HG03025 (cell line): ENCODE results near the gene TRIM15.
"Not testable (repeated sequence)": the region's sequence is repeated elsewhere in the genome, so short reads cannot be mapped to it uniquely, and the experiment has no call there.

Source experiments
- ATAC-seq: cut with Tn5 transposase; IDR thresholded peaks from one replicate; pipeline ENCODE4 v1.9.1; 2021; ENCODE audit warnings: mild to moderate bottlenecking, moderate library complexity; ENCODE audit not compliant: unreplicated experiment, low FRiP score

TRIM15 gene

DNA sequence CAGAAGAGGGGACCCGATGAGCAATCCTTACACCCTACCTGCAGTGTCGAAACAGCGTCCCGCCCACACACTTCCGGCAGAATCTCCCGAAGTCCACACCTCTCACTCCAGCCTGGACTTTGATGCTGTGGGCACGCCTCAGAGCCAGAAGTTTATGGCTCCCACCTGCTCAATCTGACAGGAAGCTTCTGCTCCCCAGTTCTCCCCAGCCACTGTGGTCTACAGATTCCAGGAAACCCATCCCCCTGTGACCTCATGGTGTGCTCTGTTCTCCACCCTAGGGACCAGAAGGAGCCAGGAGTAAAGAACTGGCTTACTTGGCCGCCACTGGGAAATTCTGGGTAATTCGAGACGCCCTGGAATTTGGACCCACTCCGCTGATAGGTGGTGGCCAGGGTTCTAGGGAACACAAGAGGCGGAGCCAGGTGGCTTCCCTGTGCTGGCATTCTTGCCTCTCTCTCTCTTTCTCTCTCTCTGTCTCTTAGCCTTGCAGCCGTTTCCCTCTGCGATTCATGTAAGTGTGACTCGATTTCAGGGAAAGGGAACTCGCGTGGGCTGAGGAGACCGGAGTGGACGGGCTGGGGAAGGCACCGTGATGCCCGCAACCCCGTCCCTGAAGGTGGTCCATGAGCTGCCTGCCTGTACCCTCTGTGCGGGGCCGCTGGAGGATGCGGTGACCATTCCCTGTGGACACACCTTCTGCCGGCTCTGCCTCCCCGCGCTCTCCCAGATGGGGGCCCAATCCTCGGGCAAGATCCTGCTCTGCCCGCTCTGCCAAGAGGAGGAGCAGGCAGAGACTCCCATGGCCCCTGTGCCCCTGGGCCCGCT is at the start of gene TRIM15:
Gene TRIM15 (plus strand): TSS at position 457 of the 828 bp plus-strand sequence. CDS start 139 bp downstream, at position 596.
- no peak for ATAC-seq

DNA sequence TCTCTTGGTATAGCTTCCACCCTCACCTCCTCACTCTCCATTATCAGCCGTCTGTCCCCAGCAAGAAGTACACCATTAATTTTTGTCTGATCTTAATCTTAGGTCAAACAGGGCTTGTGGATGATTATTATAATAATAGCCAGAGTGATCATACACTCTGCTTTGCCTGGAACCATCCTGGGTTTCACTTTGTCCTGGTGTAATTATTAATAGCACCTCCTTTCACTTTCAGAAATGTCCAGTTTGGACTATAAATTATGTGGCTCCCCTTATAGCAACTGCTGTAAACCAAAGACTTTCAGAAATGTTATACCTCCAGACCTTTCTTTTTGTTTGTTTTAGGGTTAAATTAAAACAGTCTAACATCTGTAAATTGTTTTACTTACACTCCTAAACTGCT is 49.5 kb upstream of the TRIM15 start:
- no peak for ATAC-seq

- ATAC-seq = no peak
These were observed 46.6 kb upstream of the TRIM15 start for GRCh38 chr6:30116724-30117123.

DNA sequence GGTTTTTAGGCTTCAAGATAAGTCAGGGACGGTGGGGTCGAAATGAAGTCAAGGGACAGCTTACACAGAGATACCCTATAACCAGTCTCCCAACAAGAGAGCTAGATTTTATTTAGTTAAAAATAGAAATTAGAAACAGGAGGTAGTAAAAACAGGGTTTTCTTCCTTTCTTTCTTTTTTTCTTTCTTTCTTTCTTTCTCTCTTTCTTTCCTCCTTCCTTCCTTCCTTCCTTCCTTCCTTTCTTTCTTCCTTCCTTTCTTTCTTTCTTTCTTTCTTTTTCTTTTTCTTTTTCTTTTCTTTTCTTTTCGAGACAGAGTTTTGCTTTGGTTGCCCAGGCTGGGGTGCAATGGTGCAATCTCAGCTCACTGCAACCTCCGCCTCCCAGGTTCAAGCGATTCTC is 44.7 kb upstream of the TRIM15 start:
- not testable (repeated sequence) for ATAC-seq

- no peak for ATAC-seq
These were observed 41.6 kb upstream of the TRIM15 start for GRCh38 chr6:30121446-30122366.

- ATAC-seq = no peak
These were observed 40.8 kb upstream of the TRIM15 start for GRCh38 chr6:30122515-30122914.

DNA sequence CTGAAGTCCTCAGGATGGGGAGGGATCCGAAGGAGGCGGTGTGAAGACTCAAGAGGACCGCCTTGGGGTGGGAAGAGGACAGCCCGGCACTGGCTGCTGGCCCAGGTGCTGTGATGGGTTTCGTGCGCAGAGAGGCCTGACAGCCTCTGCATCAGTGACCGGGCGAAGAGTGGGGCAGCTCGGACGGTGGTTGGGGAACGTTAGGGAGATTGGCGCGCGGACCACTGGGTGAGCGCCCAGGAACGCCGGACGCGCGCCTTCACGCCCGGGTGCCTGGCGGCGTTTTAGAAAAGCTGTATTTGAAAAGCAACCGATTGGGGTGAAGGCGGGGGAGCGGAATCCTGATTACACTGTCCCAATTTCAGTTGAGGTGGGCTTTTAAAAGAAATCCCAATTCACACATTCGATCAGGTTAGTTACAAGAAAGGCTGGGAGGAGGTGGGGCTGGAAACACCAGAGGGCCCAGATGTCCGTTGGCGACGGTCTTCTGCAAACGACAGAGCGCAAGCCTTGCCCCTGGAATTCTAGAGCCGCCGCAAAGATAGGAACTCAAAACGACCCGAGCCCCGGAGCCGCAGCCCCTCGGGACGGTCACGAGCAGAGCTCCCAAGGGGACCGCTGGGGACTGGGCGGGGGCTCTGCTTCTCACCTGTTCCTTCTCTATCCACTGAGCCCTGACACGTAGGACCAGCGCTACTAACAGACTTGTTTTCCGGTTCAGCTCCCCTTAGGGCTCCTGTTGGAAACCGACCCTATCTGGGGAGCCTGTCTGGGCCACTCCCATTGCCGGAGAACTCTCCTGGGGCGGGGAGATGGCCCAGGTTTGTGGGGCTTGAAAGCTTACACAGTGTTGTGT is 35.9 kb upstream of the TRIM15 start:
- no peak for ATAC-seq

- ATAC-seq = no peak
These were observed 33.8 kb upstream of the TRIM15 start for GRCh38 chr6:30129265-30130178.

DNA sequence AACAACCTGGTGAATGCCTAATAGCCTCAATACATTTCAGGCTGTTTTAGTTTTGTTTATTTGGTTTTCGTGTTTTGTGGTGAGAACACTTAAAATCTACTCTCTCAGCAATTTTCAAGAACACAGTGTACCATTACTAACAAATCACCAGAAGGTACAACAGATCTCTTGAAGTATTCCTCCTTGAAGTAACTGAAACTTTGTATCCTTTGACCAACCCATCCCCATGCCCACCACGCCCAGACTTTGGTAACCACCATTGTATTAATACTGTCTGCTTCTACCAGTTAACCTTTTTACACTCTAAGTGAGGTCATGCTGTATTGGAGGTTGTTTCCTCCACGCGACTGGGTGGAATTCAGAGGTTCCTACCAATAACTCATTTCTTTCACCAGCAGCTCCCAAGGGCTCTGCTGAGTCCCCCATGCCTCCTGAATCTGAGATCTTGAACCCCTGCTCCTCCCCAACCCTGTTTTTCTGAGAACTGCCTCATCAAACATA is 33.1 kb upstream of the TRIM15 start:
- no peak for ATAC-seq

DNA sequence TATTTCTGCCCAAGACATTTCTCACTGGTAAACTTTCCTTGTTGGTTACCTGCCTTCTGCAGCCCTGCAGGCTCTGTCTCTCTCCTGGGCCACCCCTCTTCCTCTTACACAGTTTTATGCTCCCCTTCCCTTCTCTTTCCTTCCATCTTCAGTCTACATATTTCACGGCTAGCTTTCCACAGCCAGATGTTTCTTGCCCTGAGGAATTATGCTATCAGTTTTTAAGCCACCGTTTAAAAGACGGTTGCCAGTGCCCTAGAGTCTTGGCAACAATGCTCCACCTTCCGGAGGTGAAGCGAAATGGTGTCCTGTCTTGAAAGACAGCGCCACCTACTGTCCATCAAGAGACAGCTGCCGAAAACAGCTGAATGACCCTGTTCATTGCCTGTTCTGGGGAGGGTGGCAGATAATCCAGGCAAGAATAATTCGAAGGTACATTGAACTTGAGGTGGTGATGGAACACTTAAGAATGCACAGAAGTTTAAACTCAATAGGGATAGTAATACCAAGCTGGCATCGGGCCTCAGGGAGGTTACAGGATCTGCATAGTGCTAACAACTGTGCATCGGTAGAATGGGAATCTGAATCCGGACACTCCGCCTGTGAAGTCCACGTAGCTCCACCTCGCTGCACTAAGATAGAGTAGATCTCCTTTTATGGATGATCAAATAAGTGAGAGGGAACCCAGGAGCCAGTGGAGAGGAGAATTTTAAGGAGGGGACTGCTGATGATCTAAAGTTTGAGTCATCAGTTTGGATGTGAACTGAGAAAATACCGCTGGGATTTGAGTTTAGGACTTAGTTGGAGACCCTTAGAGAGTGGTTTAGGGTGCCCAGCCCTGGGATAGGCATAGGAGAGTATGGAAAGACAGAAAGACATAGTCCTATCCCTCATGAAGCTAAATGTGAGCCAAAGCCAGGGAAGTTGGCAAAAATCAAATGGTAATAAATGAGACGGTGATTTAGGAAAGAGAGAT is 32.2 kb upstream of the TRIM15 start:
- ATAC-seq = no peak

DNA sequence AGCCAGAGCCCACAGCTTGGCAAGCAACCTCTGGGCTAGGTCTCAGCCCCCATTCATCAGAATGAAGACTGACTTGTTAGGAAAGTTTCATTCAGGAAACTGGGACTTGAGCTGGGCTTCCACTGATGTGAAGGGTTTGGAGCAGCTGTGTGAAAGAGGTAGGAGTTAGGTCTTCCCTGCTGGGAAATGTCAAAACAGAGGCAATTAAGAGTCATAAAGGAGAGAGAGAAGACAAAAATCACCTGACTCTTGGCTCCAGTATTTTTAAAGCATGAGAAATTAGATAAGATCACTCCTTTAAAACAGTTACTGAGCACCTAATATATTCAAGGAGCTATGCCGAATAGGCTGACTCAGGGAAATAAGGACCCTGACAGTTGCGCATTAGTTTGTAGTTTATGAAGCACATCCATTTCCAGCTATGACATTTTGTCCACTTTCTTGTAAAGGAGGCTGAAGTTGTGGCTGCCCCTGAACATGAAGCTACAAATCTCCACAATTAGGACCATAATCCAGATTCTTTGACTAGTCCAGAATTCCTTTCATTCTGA is 31.3 kb upstream of the TRIM15 start:
- ATAC-seq = no peak

DNA sequence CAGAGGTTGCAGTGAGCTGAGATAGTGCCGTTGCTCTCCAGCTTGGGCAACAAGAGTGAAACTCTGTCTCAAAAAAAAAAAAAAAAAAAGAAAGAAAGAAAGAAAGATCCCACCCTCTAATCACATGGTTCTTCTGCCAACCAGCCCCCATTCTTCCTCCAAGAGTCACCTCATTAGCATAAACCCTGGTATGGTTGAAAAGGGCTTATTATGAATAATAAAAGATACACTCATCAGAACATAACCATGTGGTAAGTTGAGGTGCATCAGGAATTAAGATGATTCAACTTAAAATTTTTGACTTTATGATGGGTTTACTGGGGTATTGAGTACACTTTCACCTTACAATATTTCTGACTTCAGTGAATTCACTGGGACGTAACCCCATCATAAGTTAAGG is 28.2 kb upstream of the TRIM15 start:
- no peak for ATAC-seq

DNA sequence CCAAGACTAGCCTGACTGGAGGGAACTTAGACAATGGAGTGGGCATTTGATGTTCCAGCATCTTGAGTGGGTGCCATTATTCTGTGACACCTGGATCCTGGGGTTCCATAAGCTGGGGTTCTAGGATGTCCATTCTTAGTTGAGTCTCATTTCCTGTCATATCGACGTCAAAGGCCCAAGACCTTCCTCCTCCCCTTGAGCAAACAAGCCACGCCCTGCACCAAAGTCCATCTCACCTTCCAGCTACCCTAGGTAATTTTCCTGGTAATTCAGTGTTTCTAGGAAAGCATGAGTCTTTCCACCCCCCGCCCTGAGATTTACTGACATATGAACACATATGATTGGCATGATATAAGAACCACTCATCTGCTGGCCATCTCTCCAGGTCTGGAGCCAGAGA is 27.6 kb upstream of the TRIM15 start, which contains the start of gene TRIM40:
Gene TRIM40 (plus strand): TSS at position 384 of the 400 bp plus-strand sequence. CDS start 897 bp downstream, outside the sequence.
- no peak for ATAC-seq

DNA sequence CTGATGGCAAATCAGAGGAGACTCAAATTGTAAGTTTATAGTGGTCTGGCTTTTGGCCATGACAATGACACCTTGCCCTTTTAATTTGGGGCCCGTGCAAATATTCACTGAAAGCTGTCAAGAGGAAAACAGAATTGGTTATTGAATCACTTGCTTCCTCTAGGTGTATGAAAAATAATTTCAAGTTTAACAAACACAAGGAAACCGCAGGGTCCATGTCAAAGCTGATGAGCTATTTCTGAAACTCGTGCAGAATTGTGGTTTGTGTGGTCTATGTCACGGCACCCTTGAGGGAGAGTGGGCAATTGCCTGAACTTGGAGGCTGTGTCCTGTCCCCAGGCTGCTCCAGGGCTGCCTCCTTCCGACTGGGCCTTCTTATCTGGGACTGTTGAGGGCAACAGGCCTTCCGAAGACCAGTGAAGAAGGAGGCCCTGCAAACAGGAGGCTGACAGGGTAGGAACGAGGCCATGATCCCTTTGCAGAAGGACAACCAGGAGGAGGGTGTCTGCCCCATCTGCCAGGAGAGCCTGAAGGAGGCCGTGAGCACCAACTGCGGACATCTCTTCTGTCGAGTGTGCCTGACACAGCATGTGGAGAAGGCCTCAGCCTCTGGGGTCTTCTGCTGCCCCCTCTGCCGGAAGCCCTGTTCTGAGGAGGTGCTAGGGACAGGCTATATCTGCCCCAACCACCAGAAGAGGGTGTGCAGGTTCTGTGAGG is 26.6 kb upstream of the TRIM15 start:
- ATAC-seq = no peak

DNA sequence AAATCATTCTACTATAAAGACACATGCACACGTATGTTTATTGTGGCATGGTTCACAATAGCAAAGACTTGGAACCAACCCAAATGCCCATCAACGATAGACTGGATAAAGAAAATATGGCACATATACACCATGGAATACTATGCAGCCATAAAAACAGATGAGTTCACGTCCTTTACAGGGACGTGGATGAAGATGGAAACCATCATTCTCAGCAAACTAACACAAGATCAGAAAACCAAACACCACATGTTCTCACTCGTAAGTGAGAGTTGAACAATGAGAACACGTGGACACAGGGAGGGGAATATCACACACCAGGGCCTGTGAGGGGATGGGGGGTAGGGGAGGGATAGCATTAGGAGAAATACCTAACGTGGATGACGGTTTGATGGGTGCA is 23.1 kb upstream of the TRIM15 start:
- ATAC-seq = not testable (repeated sequence)

DNA sequence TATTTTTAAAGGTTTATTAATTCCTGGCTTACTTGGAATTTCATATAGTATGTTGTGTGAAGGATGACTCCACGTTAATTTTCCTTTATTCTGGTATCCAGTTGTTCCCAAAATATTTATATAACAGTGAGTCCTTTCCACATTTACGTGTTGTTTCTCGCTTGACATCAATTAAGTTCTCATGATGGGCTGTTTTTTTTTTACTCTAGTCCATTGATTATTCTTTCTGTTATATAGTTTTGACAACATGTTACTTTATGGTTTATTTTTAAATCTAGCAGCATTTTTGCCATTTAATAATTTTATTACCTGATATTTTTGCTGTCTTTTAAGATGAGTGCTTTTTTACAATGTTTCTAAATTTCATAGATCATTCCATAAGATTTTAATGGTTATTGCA is 20.7 kb upstream of the TRIM15 start:
- ATAC-seq = no peak

DNA sequence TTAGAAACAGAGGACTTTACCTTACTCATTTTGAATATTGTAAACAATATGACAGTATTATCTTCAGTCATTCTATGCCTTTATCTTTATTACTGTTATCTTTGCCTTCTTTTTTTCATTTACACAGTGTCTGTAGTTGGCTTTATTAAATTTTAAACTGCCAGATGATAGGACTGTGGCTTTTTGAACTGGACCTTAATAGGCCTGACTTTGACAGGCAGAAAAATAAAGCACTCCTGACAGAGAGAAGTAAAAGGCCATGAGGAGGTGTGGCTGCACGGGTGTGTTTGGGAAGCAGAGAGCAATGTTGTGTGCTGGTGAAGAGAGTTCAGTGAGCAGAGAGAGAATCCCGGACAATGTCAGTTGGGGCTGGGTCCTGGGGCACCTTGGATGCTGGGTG is 19.6 kb upstream of the TRIM15 start:
- ATAC-seq = no peak
